CD14-positive monocyte (primary cell): Measurements from ENCODE around the gene PTGR3. TPM values are rescaled to one million over a fixed set of nuclear protein-coding genes. Genes with fewer than 3 reads are reported as not detected.

Source experiments
- DNase-seq, 3 donors: peaks; one replicate each; pipeline ENCODE4 v3.0.0-alpha.2; 2011 to 2022
- H2AFZ ChIP-seq: 2 replicates; pipeline ENCODE4 v1.6.0; 2012; ENCODE audit warnings: mild to moderate bottlenecking, low read depth, low read length, inconsistent platforms; ENCODE audit not compliant: insufficient read depth, poor library complexity, severe bottlenecking
- H3K27ac ChIP-seq, 2 donors: 1 replicate in 1 of 2; 2 replicates in 1 of 2; pipeline ENCODE4 v1.5.1; 2012 to 2013; ENCODE audit warnings: low read length in 2 of 2, control low read depth in 1 of 2, inconsistent platforms in 1 of 2, low read depth in 1 of 2, mild to moderate bottlenecking in 1 of 2
- H3K27me3 ChIP-seq, 2 donors: one replicate each; pipeline versions ENCODE4 v1.6.0 to v1.6.1; 2011 to 2013; ENCODE audit warnings: low read length in 2 of 2; ENCODE audit not compliant: control insufficient read depth in 2 of 2, insufficient read depth in 2 of 2
- H3K36me3 ChIP-seq, 2 donors: replicated peaks in 1 of 2; 1 replicate in 1 of 2; 2 replicates in 1 of 2; pipeline versions ENCODE4 v1.5.1 to v1.6.1; 2012 to 2013; ENCODE audit warnings: low read length in 2 of 2, control low read depth in 1 of 2, inconsistent platforms in 1 of 2, mild to moderate bottlenecking in 1 of 2; ENCODE audit not compliant: insufficient read depth in 2 of 2, control insufficient read depth in 1 of 2
- H3K4me1 ChIP-seq, 2 donors: 1 replicate in 1 of 2; 2 replicates in 1 of 2; pipeline versions ENCODE4 v1.5.1 to v1.6.1; 2012 to 2013; ENCODE audit warnings: low read length in 2 of 2, control low read depth in 1 of 2, inconsistent platforms in 1 of 2, mild to moderate bottlenecking in 1 of 2, moderate library complexity in 1 of 2; ENCODE audit not compliant: insufficient read depth in 2 of 2, control insufficient read depth in 1 of 2
- H3K4me2 ChIP-seq: replicated peaks from 2 replicates; pipeline ENCODE3; 2012; ENCODE audit warnings: low read length, moderate library complexity, mild to moderate bottlenecking; ENCODE audit not compliant: poor library complexity, severe bottlenecking; ENCODE audit errors: extremely low read depth
- H3K4me3 ChIP-seq, 3 experiments: fragments of 200-600 bp in 1 of 3; sonication (generic) in 1 of 3; replicated peaks in 1 of 3; 1 replicate in 2 of 3; 2 replicates in 1 of 3; pipeline ENCODE4 v1.5.1; 2011 to 2013; ENCODE audit warnings: low read length in 3 of 3, mild to moderate bottlenecking in 3 of 3, control low read depth in 2 of 3, low read depth in 2 of 3, inconsistent platforms in 1 of 3, moderate library complexity in 1 of 3
- H3K79me2 ChIP-seq: 2 replicates; pipeline ENCODE4 v1.6.0; 2012; ENCODE audit warnings: mild to moderate bottlenecking, control low read depth, inconsistent platforms, low read length, moderate library complexity; ENCODE audit not compliant: insufficient read depth
- H3K9ac ChIP-seq: 2 replicates; pipeline ENCODE4 v1.6.0; 2017; ENCODE audit warnings: low read length, mild to moderate bottlenecking; ENCODE audit not compliant: insufficient read depth, poor library complexity, severe bottlenecking
- H3K9me3 ChIP-seq, 2 donors: replicated peaks in 1 of 2; 1 replicate in 1 of 2; 2 replicates in 1 of 2; pipeline versions ENCODE4 v1.5.1 to v1.6.1; 2012 to 2013; ENCODE audit warnings: low read length in 2 of 2, control low read depth in 1 of 2; ENCODE audit not compliant: control insufficient read depth in 1 of 2, insufficient read depth in 1 of 2
- H4K20me1 ChIP-seq: 2 replicates; pipeline ENCODE4 v1.6.0; 2012; ENCODE audit warnings: mild to moderate bottlenecking, low read length, control low read depth, moderate library complexity; ENCODE audit not compliant: insufficient read depth
- H3K27ac Mint-ChIP-seq, 7 donors: one replicate each; pipeline ENCODE4 v1.8.0; 2020; ENCODE audit warnings: mild to moderate bottlenecking in 7 of 7, mixed read lengths in 7 of 7, moderate library complexity in 6 of 7, inconsistent platforms in 2 of 7
- H3K27me3 Mint-ChIP-seq, 3 donors: one replicate each; pipeline ENCODE4 v1.8.0; 2021 to 2022; ENCODE audit warnings: low read depth in 3 of 3, mild to moderate bottlenecking in 3 of 3, mixed read lengths in 3 of 3, moderate library complexity in 3 of 3, inconsistent platforms in 1 of 3
- H3K36me3 Mint-ChIP-seq, 2 donors: one replicate each; pipeline ENCODE4 v1.8.0; 2020; ENCODE audit warnings: mixed read lengths in 2 of 2, inconsistent platforms in 1 of 2, mild to moderate bottlenecking in 1 of 2
- H3K4me1 Mint-ChIP-seq: one replicate; pipeline ENCODE4 v1.8.0; 2020; ENCODE audit warnings: mild to moderate bottlenecking, mixed read lengths
- H3K4me3 Mint-ChIP-seq, 2 donors: one replicate each; pipeline ENCODE4 v1.8.0; 2020; ENCODE audit warnings: mild to moderate bottlenecking in 2 of 2, mixed read lengths in 2 of 2, moderate library complexity in 1 of 2
- H3K9me3 Mint-ChIP-seq, 7 donors: one replicate each; pipeline ENCODE4 v1.8.0; 2020 to 2022; ENCODE audit warnings: mixed read lengths in 7 of 7, mild to moderate bottlenecking in 6 of 7, moderate library complexity in 6 of 7, inconsistent platforms in 2 of 7
- CTCF ChIP-seq: fragments of 200-600 bp; IDR thresholded peaks from one replicate; pipeline ENCODE4 v1.8.0; 2022; ENCODE audit warnings: antibody characterized with exemption, mild to moderate bottlenecking
- WGBS: methylation state at CpG from one replicate; pipeline ENCODE4 v1.1.5; 2013; ENCODE audit warnings: missing lambda C conversion rate; ENCODE audit not compliant: insufficient coverage; 5-methylcytosine and 5-hydroxymethylcytosine counted together
- intact Hi-C, 2 donors: fragments of 100-400 bp; cut with micrococcal nuclease; formaldehyde crosslinking; loops; one replicate each; pipeline versions ENCODE4 v1.15.0 to v1.15.1; 2023
- polyA plus RNA-seq, 3 donors: library from polyadenylated mRNA; depleted of rRNA in 1 of 3; unstranded in 2 of 3; stranded (reverse) in 1 of 3; fragments of 300-500 nt in 2 of 3; fragments of >200 nt in 1 of 3; fragmentation: Illumina TruSeq in 2 of 3; gene quantifications; 1 replicate in 2 of 3; 2 replicates in 1 of 3; pipeline ENCODE4 v1.2.3, GENCODE V29; 2012 to 2021

PTGR3 gene
- polyA plus RNA-seq, 3 donors: 15.5 to 27.5 (median 23.6) TPM

DNA sequence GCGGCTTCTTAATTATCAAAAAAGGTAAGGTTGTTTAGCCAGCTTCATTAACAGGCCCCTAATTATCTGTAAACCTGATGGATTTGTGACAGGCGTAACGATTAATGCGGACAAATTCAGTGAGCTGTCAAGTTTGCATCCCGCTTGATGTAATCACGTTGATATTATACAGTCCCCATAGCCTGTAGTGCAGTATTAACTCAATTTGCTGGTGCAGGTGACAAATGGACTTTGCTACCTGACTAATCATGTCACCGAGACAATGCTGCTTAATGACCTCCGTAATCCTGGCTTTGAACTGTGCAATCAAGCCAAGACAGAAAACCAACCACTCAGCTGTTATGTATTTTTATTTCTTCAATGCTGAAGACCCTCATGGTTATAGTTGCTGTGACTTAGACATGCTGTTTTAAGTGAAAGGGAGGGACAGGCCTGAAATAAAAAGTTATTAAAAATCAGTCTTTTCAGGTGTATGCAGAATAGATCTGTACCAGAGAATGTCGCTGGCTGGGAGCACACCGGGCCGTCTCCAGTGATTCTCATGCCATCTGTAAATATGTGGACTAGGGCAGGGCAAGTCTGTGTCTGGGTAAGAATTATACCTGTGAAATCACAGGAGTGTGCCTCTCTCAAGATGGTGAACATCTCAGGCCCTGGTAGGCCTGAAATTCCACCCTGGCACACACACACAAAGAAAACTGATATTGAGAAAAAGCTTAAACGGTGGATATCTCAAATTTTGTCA lies 6.0 kb upstream of the PTGR3 start:
- H3K36me3 Mint-ChIP-seq: peaks cover 3 to 9% of the 10 kb centered on the region in 2 donors
- H3K36me3 ChIP-seq: no peaks in the 10 kb centered on the region
- no peaks in the 10 kb centered on the region for H3K27me3 ChIP-seq
- H3K4me3 Mint-ChIP-seq: no peak overlapping the region
- H3K27me3 Mint-ChIP-seq: peaks cover 0 to 2% (median 0%) of the 10 kb centered on the region in 3 donors
- no peak overlapping the region for H3K9ac ChIP-seq
- no peak overlapping the region for H3K4me3 ChIP-seq
- peaks cover 84% of the 10 kb centered on the region for H3K79me2 ChIP-seq
- intact Hi-C loops: no loop called here
- H3K4me1 ChIP-seq: peaks cover 30 to 48% of the 10 kb centered on the region in 2 donors
- no peak for TF ChIP-seq CTCF
- H3K4me1 Mint-ChIP-seq: peaks cover 46% of the 10 kb centered on the region
- no peak for DNase-seq
- H3K4me2 ChIP-seq: no peak overlapping the region
- no peak overlapping the region for H2AFZ ChIP-seq
- WGBS: 93% methylated on average over 6 of the region's 12 CpGs
- H3K27ac Mint-ChIP-seq: peak overlapping the region in 3 of 7 donors; percentile 5 to 33 (median 20)
- H3K9me3 Mint-ChIP-seq: no peaks in the 10 kb centered on the region
- peak overlapping the region in 1 of 2 donors; percentile 39 for H3K27ac ChIP-seq
- H3K9me3 ChIP-seq: no peaks in the 10 kb centered on the region
- H4K20me1 ChIP-seq: peaks cover 11% of the 10 kb centered on the region

GRCh38 chr18:75214332-75214690 lies 5.4 kb upstream of the PTGR3 start:
- H3K4me3 ChIP-seq: no peak overlapping the region
- H4K20me1 ChIP-seq: peaks cover 11% of the 10 kb centered on the region
- H3K27me3 ChIP-seq: no peaks in the 10 kb centered on the region
- H3K9ac ChIP-seq: no peak overlapping the region
- H2AFZ ChIP-seq: no peak overlapping the region
- no peak overlapping the region for H3K4me2 ChIP-seq
- no peak overlapping the region for H3K27ac ChIP-seq
- TF ChIP-seq CTCF: no peak
- H3K79me2 ChIP-seq: peaks cover 78% of the 10 kb centered on the region
- no peaks in the 10 kb centered on the region for H3K36me3 ChIP-seq
- DNase-seq: no peak
- Mint-ChIP-seq H3K4me3 (no peak overlapping the region), H3K27me3 (peaks cover 0 to 2% (median 0%) of the 10 kb centered on the region in 3 donors), H3K4me1 (peaks cover 49% of the 10 kb centered on the region), H3K9me3 (no peaks in the 10 kb centered on the region), H3K27ac (no peak overlapping the region), H3K36me3 (peaks cover 3 to 7% of the 10 kb centered on the region in 2 donors)
- H3K9me3 ChIP-seq: no peaks in the 10 kb centered on the region
- intact Hi-C loops: no loop called here
- 100% methylated on average over 1 of the region's 5 CpGs for WGBS
- peaks cover 32 to 51% of the 10 kb centered on the region in 2 donors for H3K4me1 ChIP-seq
